Inferior parietal cortex (tissue), 1 donor: ENCODE data around the gene CDSN.
A peak's percentile ranks its signal among the peaks of the same experiment; 100 is the strongest.

Experiments
- DNase-seq: peaks from one replicate; pipeline ENCODE4 v3.0.0-alpha.2; 2016; ENCODE audit errors: extremely low spot score

Gene CDSN

GRCh38 chr6:31115941-31116560, 4.2 kb downstream of the CDSN start:
- DNase-seq: no peak

- DNase-seq: peak; percentile 36
Observed at GRCh38 chr6:31114970-31115849, 5.0 kb downstream of the CDSN start.

DNA sequence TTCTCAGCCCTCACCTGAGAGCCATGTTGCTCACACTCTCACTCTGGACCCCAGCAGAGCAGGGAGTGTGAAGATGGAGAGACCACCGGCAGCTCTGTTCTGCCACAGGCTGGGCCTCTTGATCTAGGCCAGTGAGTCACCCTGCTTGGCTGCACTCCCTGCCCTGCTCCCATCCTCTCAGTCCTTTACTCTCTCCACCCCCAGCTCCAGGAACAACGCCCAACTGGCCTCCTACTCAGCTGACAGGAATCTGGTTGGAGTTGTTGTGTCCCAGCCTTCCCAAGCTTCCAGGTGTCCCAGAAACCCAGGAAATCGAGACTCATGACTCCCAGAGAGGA, 5.7 kb downstream of the CDSN start, which contains the start of gene PSORS1C1:
PSORS1C1 (plus strand) TSS at position 260 of the 338 bp plus-strand sequence. CDS start 14,833 bp downstream, outside the sequence.
- DNase-seq: peak; percentile 27

DNA sequence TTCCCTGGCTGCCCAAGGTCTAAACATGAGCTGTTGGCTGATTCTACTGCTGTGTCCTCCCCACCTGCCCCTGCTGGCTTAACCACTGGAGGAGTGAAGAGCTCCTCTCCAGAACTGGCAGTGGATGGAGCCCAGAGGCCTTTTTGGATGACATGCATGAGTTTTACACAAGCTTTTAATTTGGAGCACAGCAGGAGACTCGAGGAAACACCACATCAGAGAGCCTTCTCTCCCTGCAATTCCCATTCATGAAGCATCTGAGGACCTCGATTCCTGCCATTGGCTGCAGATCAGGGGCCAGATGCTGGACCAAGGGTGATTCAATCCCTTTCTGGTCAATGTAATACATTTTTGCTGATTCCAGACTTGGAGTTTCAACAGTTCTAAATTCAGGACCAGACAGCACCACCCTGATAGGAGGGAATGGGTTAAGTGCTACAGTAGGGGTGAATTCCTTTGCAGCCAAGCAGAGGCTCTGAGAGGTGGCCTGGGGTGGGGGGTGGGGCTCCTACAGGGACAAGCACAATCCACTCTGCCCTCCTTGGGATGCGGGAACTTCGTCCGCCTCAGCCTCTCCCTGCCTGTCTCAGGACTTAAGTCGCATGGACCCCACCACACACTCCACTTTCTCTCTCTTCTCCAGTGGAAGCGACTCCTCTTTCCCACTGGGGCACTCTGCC, 6.2 kb downstream of the CDSN start:
- DNase-seq: no peak

- no peak for DNase-seq
Observed at GRCh38 chr6:31112478-31112877, 7.8 kb downstream of the CDSN start, which contains the start of gene C6orf15. Gene C6orf15, minus strand, starts transcription at chr6:31112575. Its CDS starts 20 bp downstream, at chr6:31112555.

- DNase-seq: no peak
Observed at GRCh38 chr6:31111712-31112111, 8.5 kb downstream of the CDSN start.

DNA sequence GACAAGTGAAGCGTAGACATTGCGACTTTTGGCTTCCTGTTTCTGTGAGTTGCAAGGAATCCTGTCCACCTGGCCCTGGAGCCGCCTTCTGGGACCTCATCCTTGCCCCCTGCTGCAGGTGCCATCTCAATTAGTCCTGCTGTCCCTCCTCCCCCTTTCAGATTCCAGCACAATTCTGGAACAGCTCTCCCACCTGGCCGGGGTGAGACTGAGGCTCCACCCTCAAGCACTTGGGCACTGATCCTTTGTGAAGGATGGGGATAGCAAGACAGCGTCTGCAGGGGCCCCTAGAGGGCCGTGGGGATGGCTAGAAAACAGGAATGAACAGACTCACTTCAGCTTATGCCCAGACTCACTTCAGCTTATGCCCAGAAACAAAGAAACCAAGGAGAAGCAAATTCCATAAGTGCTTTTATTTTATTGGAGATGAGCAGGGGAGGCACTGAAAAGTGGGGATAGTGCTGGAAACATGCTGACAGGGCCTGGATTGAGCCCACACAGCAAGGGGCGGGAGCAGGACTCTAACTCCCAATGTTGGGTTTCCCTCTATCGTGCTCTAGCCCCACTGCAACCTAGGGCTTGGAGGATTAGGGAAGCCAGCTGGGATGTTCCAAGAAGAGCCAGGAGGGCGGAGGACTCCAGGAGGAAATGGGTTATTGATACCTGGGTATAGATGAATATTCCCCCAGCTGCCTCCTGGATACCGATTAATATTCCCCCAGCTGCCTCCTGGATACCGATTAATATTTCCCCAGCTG, 9.2 kb downstream of the CDSN start:
- no peak for DNase-seq

DNA sequence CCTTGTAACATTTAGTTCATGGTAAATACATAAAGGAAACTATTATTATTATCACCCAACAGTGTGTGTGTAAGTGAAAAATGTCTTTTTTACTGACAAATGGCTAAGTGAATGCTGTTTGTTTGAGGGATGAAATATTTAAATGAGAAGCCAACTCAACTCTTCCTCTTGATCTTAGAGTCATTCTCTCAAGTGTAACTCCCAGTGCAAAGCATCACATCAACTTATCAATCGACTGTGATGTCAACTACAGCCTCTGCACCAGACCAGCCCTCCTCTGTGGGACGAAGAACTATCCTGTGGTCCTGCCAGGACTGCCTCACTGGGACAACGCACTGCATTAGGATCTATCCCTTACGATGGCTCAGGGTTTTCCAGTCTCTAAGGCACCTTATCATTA, 13.2 kb downstream of the CDSN start:
- DNase-seq: no peak

DNA sequence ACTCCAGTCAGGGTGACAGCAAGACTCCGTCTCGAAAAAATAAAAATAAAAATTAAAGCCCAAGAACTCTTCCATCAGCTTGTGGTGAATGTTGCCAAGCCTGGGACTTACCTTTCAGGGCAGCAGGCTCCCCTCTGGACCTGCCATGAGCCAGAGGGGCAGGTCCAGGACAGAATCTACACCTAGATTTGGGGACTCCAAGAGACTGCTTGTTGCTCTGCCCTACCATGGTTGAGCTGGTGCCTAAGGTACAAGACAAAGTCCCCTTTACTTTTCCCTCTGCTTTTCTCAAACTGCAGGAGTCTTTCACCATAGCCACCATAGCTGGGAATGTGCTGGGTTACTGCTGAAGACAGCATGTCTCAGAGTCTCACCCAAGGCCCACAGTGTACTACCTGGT, 17.1 kb downstream of the CDSN start:
- no peak for DNase-seq

- DNase-seq: no peak
Observed at GRCh38 chr6:31098449-31098938, 21.8 kb downstream of the CDSN start.

- no peak for DNase-seq
Observed at GRCh38 chr6:31096656-31097055, 23.6 kb downstream of the CDSN start.

- no peak for DNase-seq
Observed at GRCh38 chr6:31096215-31096614, 24.0 kb downstream of the CDSN start.

DNA sequence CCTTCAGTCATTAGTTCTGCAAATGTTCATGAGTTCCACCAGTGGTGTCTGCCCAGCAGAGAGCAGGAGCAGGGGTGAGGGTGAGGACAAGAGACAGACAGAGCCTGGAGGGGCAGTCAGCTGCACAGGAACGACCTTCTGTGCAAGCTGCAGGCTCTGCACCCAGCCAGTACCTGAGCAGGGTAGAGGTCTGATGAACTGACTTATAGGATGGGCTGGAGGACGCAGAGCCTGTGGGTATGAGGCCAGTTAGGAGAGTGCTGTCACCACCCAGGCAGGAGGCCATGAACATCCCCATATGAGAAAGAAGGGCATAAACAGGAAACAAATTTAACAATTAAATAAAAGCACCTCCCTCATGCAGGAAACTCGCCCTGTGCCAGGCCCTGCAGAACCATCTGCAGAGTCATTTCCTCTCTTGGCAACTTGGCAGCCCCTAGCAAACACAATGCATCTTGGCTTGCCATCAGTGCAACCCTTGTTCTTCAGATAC, 25.8 kb downstream of the CDSN start:
- DNase-seq: no peak

DNA sequence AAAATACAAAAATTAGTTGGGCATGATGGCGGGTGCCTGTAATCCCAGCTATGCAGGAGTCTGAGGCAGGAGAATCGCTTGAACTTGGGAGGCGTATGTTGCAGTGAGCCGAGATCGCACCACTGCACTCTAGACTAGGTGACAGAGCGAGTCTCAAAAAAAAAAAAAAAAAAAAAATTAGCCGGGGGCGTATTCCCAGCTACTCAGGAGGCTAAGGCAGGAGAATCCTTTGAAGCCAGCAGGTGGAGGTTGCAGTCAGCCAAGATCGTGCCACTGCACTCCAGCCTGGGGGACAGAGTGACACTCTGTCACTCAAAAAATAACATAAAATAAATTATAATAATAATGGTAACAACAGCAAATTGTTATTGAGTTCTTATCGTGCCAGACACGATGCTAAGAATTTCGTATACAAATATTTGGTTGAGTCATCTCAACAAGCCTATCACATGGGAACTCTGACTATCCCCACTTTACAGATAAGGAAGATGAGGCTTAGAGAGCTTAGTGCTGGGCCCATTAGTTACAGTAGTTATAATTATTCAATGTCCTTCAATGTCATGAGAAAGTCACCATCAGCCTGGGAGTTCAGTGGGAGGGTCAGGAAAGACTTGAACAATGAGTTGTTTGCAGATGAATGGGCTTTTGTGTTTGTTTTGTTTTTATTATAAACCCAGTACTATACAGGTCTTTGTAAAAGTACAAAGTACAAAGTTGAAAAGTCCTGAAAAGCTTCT, 27.3 kb downstream of the CDSN start:
- DNase-seq: no peak

DNA sequence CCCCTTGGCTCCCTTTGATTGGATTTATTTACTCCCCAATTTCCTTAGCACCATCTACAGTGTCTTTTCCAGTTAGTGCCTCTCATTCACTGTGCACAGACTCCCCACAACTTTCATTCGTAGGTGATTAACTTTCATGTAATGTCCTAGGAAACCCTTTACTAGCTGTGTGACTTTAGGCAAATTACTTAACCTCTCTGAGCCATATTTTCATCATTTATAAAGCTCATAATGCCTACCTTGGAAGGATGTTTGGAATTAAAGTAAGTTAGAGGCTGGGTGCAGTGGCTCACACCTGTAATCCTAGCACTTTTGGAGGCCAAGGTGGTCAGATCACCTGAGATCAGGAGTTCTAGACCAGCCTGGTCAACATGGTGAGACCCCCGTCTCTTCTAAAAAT, 28.0 kb downstream of the CDSN start:
- no peak for DNase-seq

DNA sequence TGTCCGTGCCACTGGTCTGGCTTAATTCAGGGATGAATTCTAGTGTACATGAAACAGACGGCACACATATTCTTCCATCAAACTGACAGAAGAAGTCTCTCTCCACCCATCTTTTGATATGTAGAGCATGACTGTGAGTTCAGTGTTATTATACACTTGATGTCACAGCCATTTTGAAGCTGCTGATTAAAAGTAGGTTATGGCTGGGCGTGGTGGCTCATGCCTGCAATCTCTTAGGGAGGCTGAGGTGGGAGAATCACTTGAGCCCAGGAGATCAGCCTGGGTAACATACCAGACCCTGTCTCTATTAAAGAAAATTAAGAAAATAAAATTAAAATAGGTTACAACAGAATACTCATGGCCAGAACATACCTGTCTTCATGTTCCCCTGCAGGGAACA, 28.6 kb downstream of the CDSN start:
- no peak for DNase-seq

GRCh38 chr6:31090973-31091364, 29.3 kb downstream of the CDSN start:
- no peak for DNase-seq

DNA sequence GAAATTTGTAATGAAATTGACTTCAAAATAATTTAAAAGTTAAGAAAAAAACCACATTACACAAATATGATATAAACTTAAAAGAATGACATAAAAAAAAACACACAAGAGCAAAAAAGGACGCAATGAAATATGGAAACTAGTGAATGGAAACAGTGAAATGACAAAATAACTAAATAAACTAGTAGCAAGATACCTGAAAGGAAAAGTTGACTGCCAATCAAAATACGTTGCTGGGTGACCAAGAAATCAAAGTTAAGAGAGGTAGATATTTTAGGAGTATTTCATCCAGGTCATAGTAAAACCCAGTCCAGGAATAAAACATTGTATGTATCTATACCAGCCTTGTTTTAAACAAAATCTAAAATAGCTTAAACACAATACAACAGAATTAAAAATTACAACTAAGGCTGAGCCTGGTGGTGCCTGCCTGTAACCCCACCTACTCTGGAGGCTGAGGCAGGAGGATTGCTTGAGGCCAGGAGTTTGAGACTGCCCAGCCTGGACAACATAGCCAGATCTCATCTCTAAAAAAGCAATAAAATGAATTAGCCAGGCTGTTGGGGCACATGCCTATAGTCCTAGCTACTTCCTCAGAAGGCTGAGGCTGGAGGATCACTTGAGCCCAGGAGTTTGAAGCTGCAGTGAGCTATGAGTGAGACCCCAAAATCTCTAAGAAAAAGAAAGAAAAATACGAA, 29.8 kb downstream of the CDSN start:
- DNase-seq: no peak

DNA sequence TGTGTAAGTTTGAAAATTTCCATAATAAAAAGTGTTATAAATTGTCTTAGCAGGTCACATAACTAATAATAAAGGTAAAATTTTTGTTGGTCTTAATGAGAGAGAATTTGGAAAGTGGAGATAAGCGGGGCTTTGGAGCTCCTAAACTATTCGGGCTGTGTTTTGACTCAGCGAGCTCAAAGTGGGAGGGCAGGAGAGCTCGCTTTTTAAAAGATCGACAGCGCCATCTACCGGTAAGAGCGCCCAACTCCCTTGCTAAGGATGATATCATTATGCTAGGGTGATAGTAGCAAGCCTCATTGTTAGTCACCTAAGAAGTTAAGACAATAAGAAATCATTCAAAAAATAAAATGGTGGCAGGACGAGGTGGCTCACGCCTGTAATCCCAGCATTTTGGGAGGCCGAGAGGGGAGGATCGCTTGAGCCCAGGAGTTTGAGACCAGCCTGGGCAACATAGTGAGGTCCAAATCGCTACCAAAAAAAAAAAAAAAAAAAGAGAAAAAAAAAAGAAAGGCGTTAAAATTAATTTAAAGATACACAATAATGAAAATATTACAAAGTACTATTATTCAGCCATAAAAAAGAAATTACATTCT, 32.7 kb downstream of the CDSN start:
- DNase-seq: peak; percentile 99
